Measurements from ENCODE around the gene EFNA1. TPM values are rescaled to one million over a fixed set of nuclear protein-coding genes. Genes with fewer than 3 reads are reported as not detected.

Gene EFNA1
- polyA plus RNA-seq, 1 of the 3 experiments (the other 2 are of a cell fraction) = 14.4 TPM

GRCh38 chr1:155158991-155159390 lies 31.3 kb downstream of the EFNA1 start:
- ChIA-PET CTCF (interaction anchor here (0.7 to 1.4 kb wide), 3 partner anchors 9 to 72 kb away, joined by 3 read pairs; no protein-coding TSS in a partner anchor), POLR2A (no interaction called here)
- no peaks in the 10 kb centered on the region for H3K79me2 ChIP-seq (ENCODE audit: insufficient read depth)
- H3K27ac ChIP-seq (ENCODE audit: low read depth in 2 of 2, low read length in 1 of 2) = no peak overlapping the region
- 26% methylated on average over 1 of the region's 1 CpG for WGBS (ENCODE audit: low lambda C conversion rate)
- no peaks in the 10 kb centered on the region for H3K9me3 ChIP-seq
- TF ChIP-seq FOSL2 (IDR thresholded peaks at IDR 0.05; ENCODE audit: borderline replicate concordance, low read depth) (no peak), TCF12 (IDR thresholded peaks at IDR 0.05) (no peak), CTCF (IDR thresholded peaks at IDR 0.05) (no peak), GABPA (IDR thresholded peaks at IDR 0.05; ENCODE audit: low read depth) (no peak), CHD2 (IDR thresholded peaks at IDR 0.05; ENCODE audit: low read length, partially characterized antibody) (no peak), NRF1 (IDR thresholded peaks at IDR 0.05; ENCODE audit: low read depth, low read length) (no peak), RXRA (IDR thresholded peaks at IDR 0.05; ENCODE audit: borderline replicate concordance, low read depth) (no peak), MAX (IDR thresholded peaks at IDR 0.05; ENCODE audit: low read depth) (no peak), NFIC (IDR thresholded peaks at IDR 0.05; ENCODE audit: borderline replicate concordance) (no peak), USF1 (IDR thresholded peaks at IDR 0.05; ENCODE audit: borderline replicate concordance, low read depth) (no peak), USF2 (IDR thresholded peaks at IDR 0.05; ENCODE audit: borderline replicate concordance, low read depth, low read length) (no peak)
- H3K9ac ChIP-seq = no peak overlapping the region
- no peak overlapping the region for H2AFZ ChIP-seq (ENCODE audit: low read depth)
- no peaks in the 10 kb centered on the region for H3K36me3 ChIP-seq (replicated peaks in 1 of 2; ENCODE audit: control insufficient read depth in 1 of 2, insufficient read depth in 2 of 2, low read length in 1 of 2)
- no peak overlapping the region for H3K4me3 ChIP-seq (ENCODE audit: low read depth in 2 of 2, low read length in 1 of 2)
- no peak overlapping the region for H3K4me2 ChIP-seq
- no peak for DNase-seq
- H3K4me1 ChIP-seq (ENCODE audit: control insufficient read depth in 1 of 2, insufficient read depth in 2 of 2, low read depth in 1 of 2, low read length in 1 of 2) = no peaks in the 10 kb centered on the region
- no peaks in the 10 kb centered on the region for H3K9me2 ChIP-seq
- H3F3A ChIP-seq (replicated peaks; ENCODE audit: insufficient read depth) = no peaks in the 10 kb centered on the region
- H4K20me1 ChIP-seq (ENCODE audit: insufficient read depth) = no peaks in the 10 kb centered on the region
- H3K27me3 ChIP-seq (ENCODE audit: insufficient read depth) = no peaks in the 10 kb centered on the region

- no peaks in the 10 kb centered on the region for H3K79me2 ChIP-seq (ENCODE audit: insufficient read depth)
- H3K27me3 ChIP-seq (ENCODE audit: insufficient read depth) = no peaks in the 10 kb centered on the region
- WGBS (ENCODE audit: low lambda C conversion rate) = 67% methylated on average over 8 of the region's 8 CpGs
- H3K9me2 ChIP-seq = no peaks in the 10 kb centered on the region
- H3K36me3 ChIP-seq (replicated peaks in 1 of 2; ENCODE audit: control insufficient read depth in 1 of 2, insufficient read depth in 2 of 2, low read length in 1 of 2) = no peaks in the 10 kb centered on the region
- no peak overlapping the region for H3K4me2 ChIP-seq
- DNase-seq = no peak
- no peaks in the 10 kb centered on the region for H3K9me3 ChIP-seq
- no peaks in the 10 kb centered on the region for H3K4me1 ChIP-seq (ENCODE audit: control insufficient read depth in 1 of 2, insufficient read depth in 2 of 2, low read depth in 1 of 2, low read length in 1 of 2)
- H3K9ac ChIP-seq = no peak overlapping the region
- no peak overlapping the region for H3K27ac ChIP-seq (ENCODE audit: low read depth in 2 of 2, low read length in 1 of 2)
- no peaks in the 10 kb centered on the region for H4K20me1 ChIP-seq (ENCODE audit: insufficient read depth)
- no peak overlapping the region for H2AFZ ChIP-seq (ENCODE audit: low read depth)
- H3K4me3 ChIP-seq (ENCODE audit: low read depth in 2 of 2, low read length in 1 of 2) = no peak overlapping the region
- H3F3A ChIP-seq (replicated peaks; ENCODE audit: insufficient read depth) = no peaks in the 10 kb centered on the region
- TF ChIP-seq RFX5 (IDR thresholded peaks at IDR 0.05; ENCODE audit: low read length) = no peak
- TF ChIP-seq PBX3 (IDR thresholded peaks at IDR 0.05) = no peak
- TF ChIP-seq NRF1 (IDR thresholded peaks at IDR 0.05; ENCODE audit: low read depth, low read length) = no peak
- TF ChIP-seq MXI1 (IDR thresholded peaks at IDR 0.05; ENCODE audit: low read depth, low read length) = no peak
- no peak for TF ChIP-seq EP300 (IDR thresholded peaks at IDR 0.05; ENCODE audit: borderline replicate concordance in 1 of 2, low read depth in 1 of 2, low read length in 1 of 2)
- no peak for TF ChIP-seq MAX (IDR thresholded peaks at IDR 0.05; ENCODE audit: low read depth)
- no peak for TF ChIP-seq NFIC (IDR thresholded peaks at IDR 0.05; ENCODE audit: borderline replicate concordance)
- no peak for TF ChIP-seq GABPA (IDR thresholded peaks at IDR 0.05; ENCODE audit: low read depth)
- TF ChIP-seq CTCF (IDR thresholded peaks at IDR 0.05) = no peak
- no peak for TF ChIP-seq TCF12 (IDR thresholded peaks at IDR 0.05)
- TF ChIP-seq FOXJ3 (CRISPR knock-in tag; IDR thresholded peaks at IDR 0.05) = no peak
- CTCF ChIA-PET = interaction anchor here (1.4 kb wide), 1 partner anchor 14 kb away, joined by 3 read pairs; no protein-coding TSS in a partner anchor
- POLR2A ChIA-PET = no interaction called here
Measured at GRCh38 chr1:155160128-155160527, 32.5 kb downstream of the EFNA1 start.

Data from SK-N-SH (cell line).